ENCODE data around the gene DHRS3. TPM values are rescaled to one million over a fixed set of nuclear protein-coding genes. Genes with fewer than 3 reads are reported as not detected.
A peak's percentile ranks its signal among the peaks of the same experiment; 100 is the strongest.

Gene DHRS3
- total RNA-seq, 4 donors from 2014 or later, result 115 to 211 (median 186) TPM

DNA sequence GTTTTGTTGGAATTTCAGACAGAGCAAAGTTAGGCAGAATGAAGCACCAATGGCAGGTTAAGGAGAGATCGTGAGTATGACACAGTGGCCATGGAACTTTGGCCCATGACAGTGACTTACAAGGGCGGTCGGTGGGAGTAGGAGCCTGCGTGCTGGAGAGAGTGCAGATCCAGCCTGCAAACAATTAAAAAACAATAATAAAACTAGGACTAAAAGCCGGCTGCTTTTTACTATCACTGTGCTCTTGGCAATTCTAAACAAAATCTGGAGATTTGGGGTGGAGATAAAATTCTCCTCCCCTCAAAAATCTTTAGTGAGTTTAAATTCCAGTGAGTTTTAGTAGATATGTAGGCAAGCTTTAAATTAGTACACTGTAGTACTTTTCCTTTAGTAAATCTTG lies 96.9 kb downstream of the DHRS3 start:
- Histone ChIP-seq H3K27ac (no peak overlapping the region), H3K4me1 (peaks cover 0 to 32% (median 14%) of the 10 kb centered on the region in 3 donors), H3K9me3 (no peaks in the 10 kb centered on the region), H3K36me3 (no peaks in the 10 kb centered on the region), H3K4me3 (no peak overlapping the region), H3K27me3 (no peaks in the 10 kb centered on the region)
- WGBS, 2 donors (ENCODE audit: low coverage in 1 of 2), result 66 to 77% methylated on average over 5 of the region's 5 CpGs
- TF ChIP-seq POLR2A (IDR thresholded peaks at IDR 0.05) (no peak), EP300 (IDR thresholded peaks at IDR 0.05) (no peak), POLR2AphosphoS5 (IDR thresholded peaks at IDR 0.05) (no peak)
- TF ChIP-seq, protein P1, sequence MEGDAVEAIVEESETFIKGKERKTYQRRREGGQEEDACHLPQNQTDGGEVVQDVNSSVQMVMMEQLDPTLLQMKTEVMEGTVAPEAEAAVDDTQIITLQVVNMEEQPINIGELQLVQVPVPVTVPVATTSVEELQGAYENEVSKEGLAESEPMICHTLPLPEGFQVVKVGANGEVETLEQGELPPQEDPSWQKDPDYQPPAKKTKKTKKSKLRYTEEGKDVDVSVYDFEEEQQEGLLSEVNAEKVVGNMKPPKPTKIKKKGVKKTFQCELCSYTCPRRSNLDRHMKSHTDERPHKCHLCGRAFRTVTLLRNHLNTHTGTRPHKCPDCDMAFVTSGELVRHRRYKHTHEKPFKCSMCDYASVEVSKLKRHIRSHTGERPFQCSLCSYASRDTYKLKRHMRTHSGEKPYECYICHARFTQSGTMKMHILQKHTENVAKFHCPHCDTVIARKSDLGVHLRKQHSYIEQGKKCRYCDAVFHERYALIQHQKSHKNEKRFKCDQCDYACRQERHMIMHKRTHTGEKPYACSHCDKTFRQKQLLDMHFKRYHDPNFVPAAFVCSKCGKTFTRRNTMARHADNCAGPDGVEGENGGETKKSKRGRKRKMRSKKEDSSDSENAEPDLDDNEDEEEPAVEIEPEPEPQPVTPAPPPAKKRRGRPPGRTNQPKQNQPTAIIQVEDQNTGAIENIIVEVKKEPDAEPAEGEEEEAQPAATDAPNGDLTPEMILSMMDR (IDR thresholded peaks at IDR 0.05), result no peak
- ATAC-seq, result no peak

- H3K4me3 ChIP-seq, result peak overlapping the region in 1 of 2 donors; percentile 11
- no peaks in the 10 kb centered on the region for H3K27me3 ChIP-seq
- peak; percentile 12 for ATAC-seq
- peak overlapping the region in 3 of 4 donors; percentile 59 to 73 (median 72) for H3K27ac ChIP-seq
- WGBS, 2 donors (ENCODE audit: low coverage in 1 of 2), result 44 to 83% methylated on average over 1 to 6 of the region's 11 CpGs
- peaks cover 0 to 24% (median 14%) of the 10 kb centered on the region in 3 donors for H3K4me1 ChIP-seq
- H3K9me3 ChIP-seq, result no peaks in the 10 kb centered on the region
- TF ChIP-seq, protein P1 (IDR thresholded peaks at IDR 0.05), result no peak
- no peak for TF ChIP-seq POLR2A (IDR thresholded peaks at IDR 0.05)
- no peaks in the 10 kb centered on the region for H3K36me3 ChIP-seq
These were observed 98.2 kb downstream of the DHRS3 start for GRCh38 chr1:12519693-12520364.

DNA sequence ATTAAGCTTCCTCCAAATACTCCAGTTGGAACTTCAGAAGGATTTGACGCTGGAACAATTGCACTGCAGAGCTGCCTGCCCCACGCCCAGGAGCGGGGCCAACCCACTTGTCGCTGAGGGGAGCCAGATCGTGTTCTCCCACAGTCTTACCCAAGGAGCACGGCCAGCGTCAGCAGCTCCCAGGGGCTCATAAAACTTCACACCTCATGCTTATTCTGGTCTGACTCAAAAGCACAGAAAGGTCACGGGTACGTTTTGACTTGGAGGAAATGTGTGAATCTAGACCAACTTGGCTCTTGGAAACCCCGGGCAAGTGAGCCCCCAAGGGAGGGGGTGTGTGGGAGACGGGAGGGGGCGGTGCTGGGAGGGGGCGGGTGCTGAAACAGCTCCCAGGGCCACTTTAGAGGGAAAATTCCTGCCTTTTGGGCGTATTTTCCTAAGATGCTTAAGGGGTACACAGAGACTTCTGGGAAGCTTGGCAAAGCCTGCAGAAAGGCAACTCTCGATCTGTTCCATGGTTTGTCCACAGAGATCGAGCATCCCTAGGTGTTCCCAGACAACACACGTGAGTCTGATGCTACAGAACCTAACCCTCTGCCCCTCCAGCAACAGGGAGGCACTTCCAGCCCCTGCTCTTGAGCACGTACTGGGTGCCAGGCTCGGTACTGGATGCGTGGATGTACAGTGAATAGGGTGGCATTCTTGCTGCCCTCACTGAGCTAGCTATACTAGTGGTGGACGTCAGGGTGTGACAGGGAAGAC lies 98.9 kb downstream of the DHRS3 start:
- peak overlapping the region in 3 of 4 donors; percentile 59 to 73 (median 72) for H3K27ac ChIP-seq
- no peaks in the 10 kb centered on the region for H3K27me3 ChIP-seq
- peak; percentile 92 for ATAC-seq
- H3K4me1 ChIP-seq, result peaks cover 0 to 24% (median 14%) of the 10 kb centered on the region in 3 donors
- WGBS, 2 donors (ENCODE audit: low coverage in 1 of 2), result 17 to 27% methylated on average over 9 to 10 of the region's 21 CpGs
- H3K36me3 ChIP-seq, result no peaks in the 10 kb centered on the region
- H3K9me3 ChIP-seq, result no peaks in the 10 kb centered on the region
- H3K4me3 ChIP-seq, result peak overlapping the region in 1 of 2 donors; percentile 11
- TF ChIP-seq, protein P1 (IDR thresholded peaks at IDR 0.05), result no peak
- peak; percentile 74 for TF ChIP-seq POLR2AphosphoS5 (IDR thresholded peaks at IDR 0.05)
- TF ChIP-seq EP300 (IDR thresholded peaks at IDR 0.05), result no peak
- no peak for TF ChIP-seq POLR2A (IDR thresholded peaks at IDR 0.05)

Small RNAs within 50 kb of the gene (small RNA-seq; reads per million reads assigned to genes)
- gene MIR6730, result 0 to 0.49 (median 0.15) reads per million in 4 donors
- gene RNU6ATAC18P, result 0 reads per million in 4 donors

Other genes with a start within 250 kb of the DHRS3 start
- not detected for gene AADACL4, start 25.9 kb upstream of the DHRS3 start, total RNA-seq
- gene AADACL3, start 97.9 kb upstream of the DHRS3 start, total RNA-seq, result not detected
- gene CFAP107, start 128.0 kb upstream of the DHRS3 start, total RNA-seq, result not detected
- not detected for gene PRAMEF12, start 155.5 kb upstream of the DHRS3 start, total RNA-seq
- not detected for gene PRAMEF1, start 173.2 kb upstream of the DHRS3 start, total RNA-seq
- not detected for gene PRAMEF11, start 213.2 kb upstream of the DHRS3 start, total RNA-seq
- gene HNRNPCL1, start 230.5 kb upstream of the DHRS3 start, total RNA-seq, result not detected
- gene PRAMEF2, start 238.9 kb upstream of the DHRS3 start, total RNA-seq, result not detected

Data from gastroesophageal sphincter (tissue), 4 donors.